ENCODE results near the gene KLHL29. TPM values are rescaled to one million over a fixed set of nuclear protein-coding genes. Genes with fewer than 3 reads are reported as not detected.

KLHL29 gene
- total RNA-seq, 1 donor from 2014 or later = 12.9 TPM

GRCh38 chr2:23394700-23395099 lies 9.7 kb downstream of the KLHL29 start:
- TF ChIP-seq CTCF (IDR thresholded peaks at IDR 0.05) = no peak
- Histone ChIP-seq H3K27me3 (ENCODE audit: low read depth) (peaks cover 4% of the 10 kb centered on the region), H3K27ac (no peak overlapping the region), H3K4me1 (no peaks in the 10 kb centered on the region), H3K9me3 (no peaks in the 10 kb centered on the region), H3K4me3 (no peak overlapping the region), H3K36me3 (no peaks in the 10 kb centered on the region)
- ATAC-seq = no peak
- no peak for DNase-seq
- intact Hi-C loops (cut with DNase I) = no loop called here

GRCh38 chr2:23397478-23397877 lies 12.5 kb downstream of the KLHL29 start:
- TF ChIP-seq CTCF (IDR thresholded peaks at IDR 0.05) = no peak
- Histone ChIP-seq H3K4me3 (no peak overlapping the region), H3K36me3 (no peaks in the 10 kb centered on the region), H3K4me1 (no peaks in the 10 kb centered on the region), H3K27me3 (ENCODE audit: low read depth) (peaks cover 4% of the 10 kb centered on the region), H3K9me3 (no peaks in the 10 kb centered on the region), H3K27ac (no peak overlapping the region)
- ATAC-seq (no peak), DNase-seq (no peak)
- intact Hi-C loops (cut with DNase I) = no loop called here

GRCh38 chr2:23399674-23400261 lies 14.8 kb downstream of the KLHL29 start:
- no peak for TF ChIP-seq CTCF (IDR thresholded peaks at IDR 0.05)
- Histone ChIP-seq H3K36me3 (no peaks in the 10 kb centered on the region), H3K4me3 (no peak overlapping the region), H3K4me1 (peaks cover 12% of the 10 kb centered on the region), H3K9me3 (no peaks in the 10 kb centered on the region), H3K27me3 (ENCODE audit: low read depth) (peaks cover 4% of the 10 kb centered on the region), H3K27ac (no peak overlapping the region)
- ATAC-seq (peak; percentile 32 to 57), DNase-seq (no peak)
- intact Hi-C loops (cut with DNase I) = no loop called here

- ATAC-seq = no peak
- peaks cover 14% of the 10 kb centered on the region for H3K4me1 ChIP-seq
- no peaks in the 10 kb centered on the region for H3K9me3 ChIP-seq
- intact Hi-C loops (cut with DNase I) = no loop called here
- TF ChIP-seq CTCF (IDR thresholded peaks at IDR 0.05) = no peak
- H3K27me3 ChIP-seq (ENCODE audit: low read depth) = peaks cover 4% of the 10 kb centered on the region
- H3K4me3 ChIP-seq = no peak overlapping the region
- no peaks in the 10 kb centered on the region for H3K36me3 ChIP-seq
- H3K27ac ChIP-seq = no peak overlapping the region
- no peak for DNase-seq
These were observed 15.7 kb downstream of the KLHL29 start for GRCh38 chr2:23400703-23401102.

GRCh38 chr2:23401427-23402204 lies 16.6 kb downstream of the KLHL29 start:
- Histone ChIP-seq H3K27me3 (ENCODE audit: low read depth) (no peaks in the 10 kb centered on the region), H3K9me3 (no peaks in the 10 kb centered on the region), H3K36me3 (no peaks in the 10 kb centered on the region), H3K4me3 (no peak overlapping the region), H3K27ac (no peak overlapping the region), H3K4me1 (peaks cover 14% of the 10 kb centered on the region)
- TF ChIP-seq CTCF (IDR thresholded peaks at IDR 0.05) = no peak
- ATAC-seq = no peak
- no peak for DNase-seq
- intact Hi-C loops (cut with DNase I) = no loop called here
